Measurements from ENCODE around the gene YOD1. TPM values are rescaled to one million over a fixed set of nuclear protein-coding genes. Genes with fewer than 3 reads are reported as not detected.
A peak's percentile ranks its signal among the peaks of the same experiment; 100 is the strongest.

YOD1 gene
- 5.4 and 5.5 TPM in 2 replicates for total RNA-seq (2014; rRNA removed; shearing (Covaris generic); ENCODE audit: low replicate concordance)

GRCh38 chr1:207051191-207051943 lies at the start of gene YOD1:
TSS of gene YOD1 (minus strand) at chr1:207051208. CDS start at chr1:207051030, 178 bp downstream.
- Histone ChIP-seq H3K4me3 (peak within 1 kb of the TSS; percentile 88), H3K27me3 (no peaks in the 10 kb centered on the region), H3K36me3 (peaks cover 34% of the 10 kb centered on the region), H3K9me3 (no peaks in the 10 kb centered on the region)
- peak; percentile 83 for DNase-seq

- H3K36me3 ChIP-seq: no peaks in the 10 kb centered on the region
- no peak for DNase-seq
- H3K4me3 ChIP-seq: no peak overlapping the region
- no peaks in the 10 kb centered on the region for H3K9me3 ChIP-seq
- H3K27me3 ChIP-seq: no peaks in the 10 kb centered on the region
Measured at GRCh38 chr1:207097871-207098324, 46.9 kb upstream of the YOD1 start.

- DNase-seq: no peak
- Histone ChIP-seq H3K36me3 (no peaks in the 10 kb centered on the region), H3K4me3 (no peak overlapping the region), H3K27me3 (no peaks in the 10 kb centered on the region), H3K9me3 (no peaks in the 10 kb centered on the region)
Measured at GRCh38 chr1:207093944-207094343, 42.9 kb upstream of the YOD1 start.

- Histone ChIP-seq H3K27me3 (no peaks in the 10 kb centered on the region), H3K9me3 (no peaks in the 10 kb centered on the region), H3K36me3 (no peaks in the 10 kb centered on the region), H3K4me3 (no peak overlapping the region)
- DNase-seq: no peak
Measured at GRCh38 chr1:207091200-207091908, 40.3 kb upstream of the YOD1 start.

- Histone ChIP-seq H3K9me3 (no peaks in the 10 kb centered on the region), H3K36me3 (no peaks in the 10 kb centered on the region), H3K4me3 (no peak overlapping the region), H3K27me3 (no peaks in the 10 kb centered on the region)
- DNase-seq: no peak
Measured at GRCh38 chr1:207089627-207090355, 38.8 kb upstream of the YOD1 start.

GRCh38 chr1:207088701-207089626 lies 38.0 kb upstream of the YOD1 start, which contains the start of gene C4BPB:
TSS of gene C4BPB (plus strand) at chr1:207088860. CDS start at chr1:207089532, 672 bp downstream.
- H3K27me3 ChIP-seq: no peaks in the 10 kb centered on the region
- peak; percentile 18 for DNase-seq
- no peaks in the 10 kb centered on the region for H3K9me3 ChIP-seq
- no peaks in the 10 kb centered on the region for H3K36me3 ChIP-seq
- H3K4me3 ChIP-seq: no peak within 1 kb of the TSS

GRCh38 chr1:207088161-207088560 lies 37.2 kb upstream of the YOD1 start:
- H3K9me3 ChIP-seq: no peaks in the 10 kb centered on the region
- no peak for DNase-seq
- no peak overlapping the region for H3K4me3 ChIP-seq
- no peaks in the 10 kb centered on the region for H3K36me3 ChIP-seq
- H3K27me3 ChIP-seq: no peaks in the 10 kb centered on the region

GRCh38 chr1:207085887-207086286 lies 34.9 kb upstream of the YOD1 start:
- no peaks in the 10 kb centered on the region for H3K9me3 ChIP-seq
- DNase-seq: no peak
- no peaks in the 10 kb centered on the region for H3K27me3 ChIP-seq
- H3K36me3 ChIP-seq: no peaks in the 10 kb centered on the region
- H3K4me3 ChIP-seq: no peak overlapping the region

GRCh38 chr1:207084701-207085180 lies 33.7 kb upstream of the YOD1 start:
- Histone ChIP-seq H3K27me3 (no peaks in the 10 kb centered on the region), H3K4me3 (no peak overlapping the region), H3K36me3 (no peaks in the 10 kb centered on the region), H3K9me3 (no peaks in the 10 kb centered on the region)
- peak; percentile 53 for DNase-seq

GRCh38 chr1:207084232-207084631 lies 33.2 kb upstream of the YOD1 start:
- H3K27me3 ChIP-seq: no peaks in the 10 kb centered on the region
- no peaks in the 10 kb centered on the region for H3K9me3 ChIP-seq
- no peak overlapping the region for H3K4me3 ChIP-seq
- DNase-seq: no peak
- H3K36me3 ChIP-seq: no peaks in the 10 kb centered on the region

GRCh38 chr1:207081806-207082205 lies 30.8 kb upstream of the YOD1 start:
- DNase-seq: no peak

GRCh38 chr1:207081088-207081487 lies 30.1 kb upstream of the YOD1 start:
- H3K27me3 ChIP-seq: no peaks in the 10 kb centered on the region
- DNase-seq: no peak
- no peaks in the 10 kb centered on the region for H3K36me3 ChIP-seq
- H3K9me3 ChIP-seq: no peaks in the 10 kb centered on the region
- no peak overlapping the region for H3K4me3 ChIP-seq

More at GRCh38 chr1:207081806-207082205, 30.8 kb upstream of the YOD1 start:
- H3K27me3 ChIP-seq: no peaks in the 10 kb centered on the region
- no peak overlapping the region for H3K4me3 ChIP-seq
- H3K36me3 ChIP-seq: no peaks in the 10 kb centered on the region
- H3K9me3 ChIP-seq: no peaks in the 10 kb centered on the region

- Histone ChIP-seq H3K9me3 (no peaks in the 10 kb centered on the region), H3K27me3 (no peaks in the 10 kb centered on the region), H3K36me3 (no peaks in the 10 kb centered on the region), H3K4me3 (no peak overlapping the region)
- DNase-seq: no peak
Measured at GRCh38 chr1:207079706-207080241, 28.8 kb upstream of the YOD1 start.

GRCh38 chr1:207078578-207079132 lies 27.6 kb upstream of the YOD1 start:
- no peaks in the 10 kb centered on the region for H3K9me3 ChIP-seq
- no peaks in the 10 kb centered on the region for H3K36me3 ChIP-seq
- no peak overlapping the region for H3K4me3 ChIP-seq
- no peak for DNase-seq
- H3K27me3 ChIP-seq: no peaks in the 10 kb centered on the region

Data from MG63 (cell line).